KMS-11 (cell line): ENCODE results near the gene SLFN11.

ENCODE experiments used
- H2AFZ ChIP-seq: fragments of 200-600 bp; sonication (generic); 2 replicates; pipeline ENCODE4 v1.6.1; 2016; ENCODE audit warnings: antibody characterized with exemption, mixed run types, low read depth
- H3K27ac ChIP-seq: fragments of 200-600 bp; sonication (generic); 2 replicates; pipeline ENCODE4 v1.6.1; 2016; ENCODE audit warnings: mild to moderate bottlenecking, mixed run types
- H3K27me3 ChIP-seq: fragments of 200-600 bp; sonication (generic); 2 replicates; pipeline ENCODE4 v1.6.1; 2017; ENCODE audit warnings: mild to moderate bottlenecking, low read depth, mixed run types, moderate library complexity; ENCODE audit not compliant: insufficient read depth
- H3K36me3 ChIP-seq: fragments of 200-600 bp; sonication (generic); 2 replicates; pipeline ENCODE4 v1.6.1; 2017; ENCODE audit warnings: mild to moderate bottlenecking, mixed run types; ENCODE audit not compliant: insufficient read depth
- H3K4me1 ChIP-seq: fragments of 200-600 bp; sonication (generic); 2 replicates; pipeline ENCODE4 v1.6.1; 2016; ENCODE audit warnings: mild to moderate bottlenecking, low read depth, mixed run types; ENCODE audit not compliant: poor library complexity, severe bottlenecking
- H3K4me2 ChIP-seq: fragments of 200-600 bp; sonication (generic); 2 replicates; pipeline ENCODE4 v1.7.0; 2016; ENCODE audit warnings: mild to moderate bottlenecking, mixed run types
- H3K4me3 ChIP-seq: fragments of 200-600 bp; sonication (generic); IDR thresholded peaks from 2 replicates; pipeline ENCODE4 v1.6.1; 2017; ENCODE audit warnings: low read depth, low read length, mixed read lengths; ENCODE audit not compliant: insufficient read depth
- H3K79me2 ChIP-seq: fragments of 200-600 bp; sonication (generic); 2 replicates; pipeline ENCODE4 v1.6.1; 2016; ENCODE audit warnings: low read depth, mixed run types; ENCODE audit not compliant: insufficient read depth
- H3K9ac ChIP-seq: fragments of 200-600 bp; sonication (generic); 2 replicates; pipeline ENCODE4 v1.6.1; 2016; ENCODE audit warnings: mild to moderate bottlenecking, mixed run types
- H4K20me1 ChIP-seq: fragments of 200-600 bp; sonication (generic); 2 replicates; pipeline ENCODE4 v1.6.1; 2016; ENCODE audit warnings: mild to moderate bottlenecking, mixed run types; ENCODE audit not compliant: insufficient read depth
- TF ChIP-seq, protein P1 (sequence below): fragments of 200-600 bp; sonication (generic); conservative IDR thresholded peaks from 2 replicates; pipeline ENCODE4 v1.6.1; 2017; ENCODE audit warnings: low read depth, mild to moderate bottlenecking, antibody characterized with exemption, low read length, moderate library complexity, mixed read lengths

Gene SLFN11

DNA sequence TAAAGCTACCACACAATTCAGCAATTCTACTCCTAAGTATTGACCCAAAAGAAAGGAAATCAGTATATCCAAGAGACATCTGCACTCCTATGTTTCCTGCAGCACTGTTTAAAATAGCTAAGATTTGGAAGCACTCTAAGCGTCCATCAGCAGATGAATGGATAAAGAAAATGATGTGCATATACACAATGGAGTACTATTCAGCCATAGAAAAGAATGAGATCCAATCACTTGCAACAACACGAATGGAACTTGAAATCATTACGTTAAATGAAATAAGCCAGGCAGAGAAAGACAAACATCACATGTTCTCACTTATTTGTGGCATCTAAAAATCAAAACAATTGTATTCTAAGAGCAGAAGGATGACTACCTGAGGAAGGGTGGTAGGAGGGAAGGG lies 1.5 kb downstream of the SLFN11 start:
- H2AFZ ChIP-seq, result no peak overlapping the region
- H3K4me3 ChIP-seq, result no peak overlapping the region
- no peaks in the 10 kb centered on the region for H3K27me3 ChIP-seq
- H3K36me3 ChIP-seq, result no peaks in the 10 kb centered on the region
- TF ChIP-seq, protein P1, sequence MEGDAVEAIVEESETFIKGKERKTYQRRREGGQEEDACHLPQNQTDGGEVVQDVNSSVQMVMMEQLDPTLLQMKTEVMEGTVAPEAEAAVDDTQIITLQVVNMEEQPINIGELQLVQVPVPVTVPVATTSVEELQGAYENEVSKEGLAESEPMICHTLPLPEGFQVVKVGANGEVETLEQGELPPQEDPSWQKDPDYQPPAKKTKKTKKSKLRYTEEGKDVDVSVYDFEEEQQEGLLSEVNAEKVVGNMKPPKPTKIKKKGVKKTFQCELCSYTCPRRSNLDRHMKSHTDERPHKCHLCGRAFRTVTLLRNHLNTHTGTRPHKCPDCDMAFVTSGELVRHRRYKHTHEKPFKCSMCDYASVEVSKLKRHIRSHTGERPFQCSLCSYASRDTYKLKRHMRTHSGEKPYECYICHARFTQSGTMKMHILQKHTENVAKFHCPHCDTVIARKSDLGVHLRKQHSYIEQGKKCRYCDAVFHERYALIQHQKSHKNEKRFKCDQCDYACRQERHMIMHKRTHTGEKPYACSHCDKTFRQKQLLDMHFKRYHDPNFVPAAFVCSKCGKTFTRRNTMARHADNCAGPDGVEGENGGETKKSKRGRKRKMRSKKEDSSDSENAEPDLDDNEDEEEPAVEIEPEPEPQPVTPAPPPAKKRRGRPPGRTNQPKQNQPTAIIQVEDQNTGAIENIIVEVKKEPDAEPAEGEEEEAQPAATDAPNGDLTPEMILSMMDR, result no peak
- no peaks in the 10 kb centered on the region for H3K79me2 ChIP-seq
- H3K4me1 ChIP-seq, result peaks cover 35% of the 10 kb centered on the region
- H4K20me1 ChIP-seq, result no peaks in the 10 kb centered on the region
- no peak overlapping the region for H3K4me2 ChIP-seq
- no peak overlapping the region for H3K9ac ChIP-seq
- H3K27ac ChIP-seq, result no peak overlapping the region

DNA sequence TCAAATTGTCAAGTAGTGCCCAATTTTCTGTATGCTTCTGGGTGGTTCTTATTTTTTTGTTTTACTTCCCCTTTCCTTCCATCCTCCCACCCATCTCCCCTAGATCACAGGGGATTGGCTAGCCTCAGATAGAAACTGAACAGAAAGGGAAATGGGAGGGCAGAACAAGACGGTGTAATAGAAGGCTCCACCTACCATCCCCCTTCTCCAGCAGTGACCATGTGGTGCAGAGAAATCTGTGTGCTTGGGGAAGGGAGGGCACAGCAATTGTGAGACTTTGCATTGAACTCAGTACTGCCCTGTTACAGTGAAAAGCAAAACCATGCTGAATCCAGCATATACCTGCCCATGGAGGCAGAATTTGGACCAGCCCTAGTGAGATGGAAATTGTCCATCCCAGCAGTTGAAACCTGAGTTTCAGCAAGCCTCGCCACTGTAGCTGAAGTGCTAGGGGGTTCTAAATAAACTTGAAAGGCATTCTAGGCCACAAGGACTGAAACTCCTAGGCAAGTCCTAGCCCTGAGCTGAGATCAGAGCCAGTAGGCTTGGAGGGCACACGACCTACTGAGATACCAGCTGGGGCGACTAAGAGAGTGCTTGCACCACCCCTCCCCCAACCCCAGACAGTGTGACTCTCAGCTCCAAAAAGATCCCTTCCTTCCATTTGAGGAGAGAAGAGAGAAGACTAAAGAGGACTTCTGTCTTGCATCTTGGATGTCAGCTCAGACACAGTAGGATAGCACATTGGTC lies 5.2 kb downstream of the SLFN11 start:
- TF ChIP-seq, protein P1, result no peak
- Histone ChIP-seq H2AFZ (peak overlapping the region; percentile 66), H3K79me2 (no peaks in the 10 kb centered on the region), H3K4me1 (peaks cover 36% of the 10 kb centered on the region), H3K9ac (peak overlapping the region; percentile 53; the same call in 1 of the 2 replicates), H3K36me3 (no peaks in the 10 kb centered on the region), H3K27me3 (no peaks in the 10 kb centered on the region), H4K20me1 (no peaks in the 10 kb centered on the region), H3K27ac (peak overlapping the region; percentile 85), H3K4me2 (peak overlapping the region; percentile 66), H3K4me3 (no peak overlapping the region)

DNA sequence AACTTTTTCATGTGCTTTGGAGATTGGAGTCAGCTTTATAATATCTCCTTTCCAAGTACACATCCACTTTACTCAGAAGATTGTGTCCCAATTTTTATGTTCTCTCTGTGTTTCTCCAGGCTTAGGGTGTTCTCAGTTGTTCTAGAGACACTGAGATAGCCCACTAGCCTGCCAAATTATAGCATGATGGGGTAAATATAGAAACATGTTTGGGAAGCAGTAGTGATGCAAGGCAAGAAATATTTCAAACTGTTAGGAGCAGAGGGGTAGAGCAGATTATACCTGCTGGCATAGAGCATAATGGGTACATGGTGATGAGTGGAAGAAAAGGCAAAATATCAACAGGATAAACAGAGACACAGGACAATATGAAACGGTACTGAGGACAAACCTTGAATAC lies 12.4 kb downstream of the SLFN11 start:
- no peak overlapping the region for H3K27ac ChIP-seq
- H3K4me2 ChIP-seq, result no peak overlapping the region
- TF ChIP-seq, protein P1, result no peak
- H3K4me3 ChIP-seq, result no peak overlapping the region
- no peaks in the 10 kb centered on the region for H3K27me3 ChIP-seq
- H4K20me1 ChIP-seq, result no peaks in the 10 kb centered on the region
- no peaks in the 10 kb centered on the region for H3K4me1 ChIP-seq
- no peak overlapping the region for H3K9ac ChIP-seq
- H2AFZ ChIP-seq, result no peak overlapping the region
- H3K36me3 ChIP-seq, result no peaks in the 10 kb centered on the region
- H3K79me2 ChIP-seq, result no peaks in the 10 kb centered on the region

DNA sequence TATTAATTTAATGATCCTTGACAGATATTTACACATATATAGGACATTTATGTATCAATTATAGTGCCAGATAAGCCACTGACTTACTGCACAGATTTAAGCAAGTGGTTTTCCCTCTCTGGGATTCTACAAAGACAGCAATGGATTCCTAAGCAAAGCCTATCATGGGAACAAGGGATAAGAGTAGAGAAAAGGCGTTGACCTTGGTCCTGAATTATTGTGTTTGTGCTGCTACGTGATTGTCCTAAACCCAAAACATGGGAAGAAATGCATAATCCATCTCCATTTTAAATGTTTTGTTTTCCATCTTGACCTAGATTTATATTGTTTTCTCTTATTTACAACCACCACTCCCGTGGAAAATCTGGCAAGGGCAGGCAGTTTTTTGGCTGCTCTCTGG lies 14.0 kb downstream of the SLFN11 start:
- Histone ChIP-seq H4K20me1 (no peaks in the 10 kb centered on the region), H3K4me3 (no peak overlapping the region), H3K4me1 (no peaks in the 10 kb centered on the region), H3K36me3 (no peaks in the 10 kb centered on the region), H3K27me3 (no peaks in the 10 kb centered on the region), H3K9ac (no peak overlapping the region), H3K27ac (no peak overlapping the region), H3K4me2 (no peak overlapping the region), H2AFZ (no peak overlapping the region), H3K79me2 (no peaks in the 10 kb centered on the region)
- TF ChIP-seq, protein P1, result no peak
